GM13977 (cell line): ENCODE results near the gene MYO18A.

Experiments used
- DNase-seq: peaks from one replicate; pipeline ENCODE4 v3.0.0; 2012; ENCODE audit warnings: low spot score
- CTCF ChIP-seq: IDR thresholded peaks from 2 replicates; pipeline ENCODE4 v1.5.1; 2012; ENCODE audit warnings: mild to moderate bottlenecking, control low read depth; ENCODE audit not compliant: insufficient read depth; ENCODE audit errors: extremely low read depth, missing control alignments
- in situ Hi-C: fragments of 300-500 bp; cut with MboI; formaldehyde crosslinking; loops from one replicate; pipeline ENCODE4 v1.12.0; 2022; ENCODE audit warnings: low sequenced_read_pairs, low pct_unique_long_range_greater_than_20kb, mixed read lengths, inconsistent platforms; ENCODE audit not compliant: unreplicated experiment

Gene MYO18A

GRCh38 chr17:29195465-29196081 lies 15.4 kb upstream of the MYO18A start:
- no peak for TF ChIP-seq CTCF
- DNase-seq, result peak; percentile 66
- in situ Hi-C loops, result no loop called here

- DNase-seq, result no peak
- TF ChIP-seq CTCF, result no peak
- in situ Hi-C loops, result no loop called here
Observed at GRCh38 chr17:29194669-29195068, 14.5 kb upstream of the MYO18A start.

- in situ Hi-C loops, result no loop called here
- no peak for DNase-seq
- TF ChIP-seq CTCF, result no peak
Observed at GRCh38 chr17:29193146-29193545, 12.9 kb upstream of the MYO18A start.

- no peak for TF ChIP-seq CTCF
- in situ Hi-C loops, result no loop called here
- DNase-seq, result no peak
Observed at GRCh38 chr17:29190592-29191207, 10.5 kb upstream of the MYO18A start.

GRCh38 chr17:29190039-29190438 lies 9.8 kb upstream of the MYO18A start:
- no peak for TF ChIP-seq CTCF
- DNase-seq, result no peak
- in situ Hi-C loops, result no loop called here

GRCh38 chr17:29189355-29189754 lies 9.2 kb upstream of the MYO18A start:
- in situ Hi-C loops, result no loop called here
- no peak for DNase-seq
- no peak for TF ChIP-seq CTCF
